Tibial artery (tissue), 4 donors: ENCODE measurements around the gene KRTAP19-5.

Source experiments
- DNase-seq, 2 donors: peaks; one replicate each; pipeline ENCODE4 v3.0.0-alpha.2; 2019
- H3K27ac ChIP-seq, 2 donors: fragments of 200-600 bp; sonication (generic) in 1 of 2; 1 replicate in 1 of 2; 2 replicates in 1 of 2; pipeline ENCODE4 v1.5.1; 2018 to 2019; ENCODE audit warnings: mild to moderate bottlenecking in 1 of 2
- H3K27me3 ChIP-seq, 2 donors: fragments of 200-600 bp; sonication (generic) in 1 of 2; one replicate each; pipeline versions ENCODE4 v1.5.1 to v1.6.0; 2016 to 2019
- H3K36me3 ChIP-seq, 3 donors: fragments of 200-600 bp; sonication (generic) in 2 of 3; one replicate each; pipeline ENCODE4 v1.5.1; 2016 to 2019; ENCODE audit warnings: mild to moderate bottlenecking in 2 of 3
- H3K4me1 ChIP-seq, 4 donors: fragments of 200-600 bp; sonication (generic) in 2 of 4; 1 replicate in 3 of 4; 2 replicates in 1 of 4; pipeline ENCODE4 v1.5.1; 2016 to 2019
- H3K4me3 ChIP-seq, 2 donors: fragments of 200-600 bp; sonication (generic) in 1 of 2; 1 replicate in 1 of 2; 2 replicates in 1 of 2; pipeline ENCODE4 v1.5.1; 2018 to 2019; ENCODE audit warnings: mild to moderate bottlenecking in 2 of 2
- H3K9me3 ChIP-seq, 3 donors: fragments of 200-600 bp; sonication (generic) in 1 of 3; one replicate each; pipeline ENCODE4 v1.5.1; 2016 to 2019
- intact Hi-C: fragments of 100-400 bp; cut with DNase I; formaldehyde crosslinking; loops from one replicate; pipeline ENCODE4 v1.15.0; 2023; ENCODE audit warnings: low total_unique reads
- TF ChIP-seq, protein P1 (sequence below), 2 experiments: fragments of 200-600 bp in 1 of 2; fragments of 450-650 bp in 1 of 2; IDR thresholded peaks; one replicate each; pipeline ENCODE4 v1.5.1; 2017 to 2019; ENCODE audit warnings: antibody characterized with exemption in 2 of 2, mild to moderate bottlenecking in 1 of 2, moderate library complexity in 1 of 2

The KRTAP19-5 gene

DNA sequence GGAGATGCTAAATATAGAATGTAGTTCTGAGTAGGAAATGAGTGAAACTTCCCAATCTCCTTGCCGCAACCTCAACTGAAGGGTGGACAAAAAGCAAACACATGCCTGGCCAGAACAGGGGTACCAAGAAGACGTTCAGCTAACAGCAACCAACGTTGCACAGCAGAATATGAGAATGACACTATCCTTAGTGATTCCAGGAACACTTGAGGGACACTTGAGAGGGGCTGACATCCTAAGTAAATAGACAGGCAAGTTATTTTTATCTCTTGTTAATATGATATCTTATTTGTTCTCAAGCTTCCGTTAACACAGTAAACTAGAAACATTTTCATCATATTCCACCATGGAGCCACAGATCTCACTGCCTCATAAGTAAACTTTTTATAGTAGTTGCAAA, 22.7 kb downstream of the KRTAP19-5 start:
- TF ChIP-seq, protein P1, sequence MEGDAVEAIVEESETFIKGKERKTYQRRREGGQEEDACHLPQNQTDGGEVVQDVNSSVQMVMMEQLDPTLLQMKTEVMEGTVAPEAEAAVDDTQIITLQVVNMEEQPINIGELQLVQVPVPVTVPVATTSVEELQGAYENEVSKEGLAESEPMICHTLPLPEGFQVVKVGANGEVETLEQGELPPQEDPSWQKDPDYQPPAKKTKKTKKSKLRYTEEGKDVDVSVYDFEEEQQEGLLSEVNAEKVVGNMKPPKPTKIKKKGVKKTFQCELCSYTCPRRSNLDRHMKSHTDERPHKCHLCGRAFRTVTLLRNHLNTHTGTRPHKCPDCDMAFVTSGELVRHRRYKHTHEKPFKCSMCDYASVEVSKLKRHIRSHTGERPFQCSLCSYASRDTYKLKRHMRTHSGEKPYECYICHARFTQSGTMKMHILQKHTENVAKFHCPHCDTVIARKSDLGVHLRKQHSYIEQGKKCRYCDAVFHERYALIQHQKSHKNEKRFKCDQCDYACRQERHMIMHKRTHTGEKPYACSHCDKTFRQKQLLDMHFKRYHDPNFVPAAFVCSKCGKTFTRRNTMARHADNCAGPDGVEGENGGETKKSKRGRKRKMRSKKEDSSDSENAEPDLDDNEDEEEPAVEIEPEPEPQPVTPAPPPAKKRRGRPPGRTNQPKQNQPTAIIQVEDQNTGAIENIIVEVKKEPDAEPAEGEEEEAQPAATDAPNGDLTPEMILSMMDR (IDR thresholded peaks at IDR 0.05): no peak
- H3K4me1 ChIP-seq: no peaks in the 10 kb centered on the region
- no peaks in the 10 kb centered on the region for H3K9me3 ChIP-seq
- no peak overlapping the region for H3K4me3 ChIP-seq
- intact Hi-C loops: no loop called here
- DNase-seq: no peak
- no peaks in the 10 kb centered on the region for H3K27me3 ChIP-seq
- no peaks in the 10 kb centered on the region for H3K36me3 ChIP-seq
- no peak overlapping the region for H3K27ac ChIP-seq

DNA sequence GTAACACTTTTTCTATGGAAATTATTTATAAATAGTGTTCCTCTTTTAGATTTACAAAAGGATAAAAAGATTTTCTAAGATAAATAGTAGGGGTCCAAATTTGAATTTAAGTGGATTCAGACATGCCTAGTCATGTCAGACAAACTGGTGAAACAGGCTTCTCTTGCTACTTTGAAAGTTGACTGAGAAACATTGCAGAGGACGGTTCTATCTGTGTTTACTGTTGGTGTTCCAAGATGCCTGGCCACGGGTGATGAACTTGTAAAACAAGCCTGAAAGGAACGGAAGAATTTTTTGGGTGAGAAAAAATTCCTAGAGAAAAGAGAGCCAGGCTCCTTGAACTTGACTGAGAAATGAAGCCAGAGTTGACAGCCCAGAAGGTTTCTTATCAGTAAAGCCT, 23.9 kb downstream of the KRTAP19-5 start:
- Histone ChIP-seq H3K4me1 (no peaks in the 10 kb centered on the region), H3K9me3 (no peaks in the 10 kb centered on the region), H3K36me3 (no peaks in the 10 kb centered on the region), H3K27ac (no peak overlapping the region), H3K4me3 (no peak overlapping the region), H3K27me3 (no peaks in the 10 kb centered on the region)
- intact Hi-C loops: no loop called here
- DNase-seq: no peak
- TF ChIP-seq, protein P1 (IDR thresholded peaks at IDR 0.05): no peak

DNA sequence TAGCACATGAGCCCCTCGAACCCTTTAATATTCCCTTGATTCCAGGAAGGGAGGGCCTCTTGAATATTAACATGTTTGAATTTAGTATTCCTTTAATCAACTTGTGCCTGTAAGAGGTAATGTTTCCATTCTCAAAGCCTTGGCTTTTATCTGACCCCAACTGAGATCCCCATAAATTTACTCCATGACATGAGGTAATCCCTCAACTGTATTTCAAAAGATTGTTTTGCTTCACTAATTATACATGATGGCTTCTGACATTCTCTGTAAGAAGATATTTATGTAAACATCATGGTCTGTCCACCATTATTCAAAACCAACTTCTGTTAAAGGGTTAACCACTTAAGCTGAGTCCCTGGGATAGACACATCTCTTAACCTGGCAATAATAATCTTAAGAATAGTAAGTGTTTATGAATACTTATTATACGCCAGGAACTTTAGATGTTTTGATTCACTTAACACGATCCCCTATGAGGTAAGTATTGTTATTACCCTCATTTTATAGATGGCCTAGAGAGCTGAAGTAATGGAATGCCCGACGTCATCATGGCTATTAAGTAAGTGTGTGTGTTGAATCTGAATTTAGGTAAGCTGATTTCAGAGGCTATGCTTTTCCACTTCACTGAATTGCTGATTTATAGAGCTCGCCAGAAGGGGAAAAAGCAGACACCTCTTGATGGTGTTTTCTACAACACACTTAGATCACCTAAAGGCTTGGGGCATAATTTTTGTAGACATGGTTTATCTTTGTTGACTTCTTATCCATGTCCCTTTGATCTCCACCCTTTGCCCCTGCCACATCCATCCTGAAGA, 32.8 kb downstream of the KRTAP19-5 start:
- no peaks in the 10 kb centered on the region for H3K36me3 ChIP-seq
- intact Hi-C loops: no loop called here
- H3K4me1 ChIP-seq: no peaks in the 10 kb centered on the region
- H3K27me3 ChIP-seq: no peaks in the 10 kb centered on the region
- TF ChIP-seq, protein P1 (IDR thresholded peaks at IDR 0.05): no peak
- no peak overlapping the region for H3K27ac ChIP-seq
- no peak for DNase-seq
- no peaks in the 10 kb centered on the region for H3K9me3 ChIP-seq
- no peak overlapping the region for H3K4me3 ChIP-seq

DNA sequence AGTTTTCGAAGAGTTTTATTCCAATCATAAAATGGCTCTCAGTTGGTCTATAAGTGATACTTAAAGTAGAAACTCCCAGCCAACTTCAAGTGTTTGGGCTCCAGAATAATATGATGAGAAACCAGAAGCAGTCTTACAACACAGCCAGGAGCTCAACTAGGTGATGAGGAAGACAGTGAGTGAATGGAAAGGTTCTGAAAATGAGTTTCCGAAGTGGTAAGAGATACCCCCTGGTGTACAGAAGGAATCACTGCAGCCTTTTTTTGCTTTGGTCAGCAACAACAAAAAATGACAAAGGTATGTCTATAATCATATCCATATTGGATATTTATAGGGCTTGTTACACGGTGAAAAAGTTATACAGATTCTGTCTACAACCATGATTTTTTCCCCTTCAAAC, 38.2 kb downstream of the KRTAP19-5 start:
- Histone ChIP-seq H3K4me3 (no peak overlapping the region), H3K9me3 (no peaks in the 10 kb centered on the region), H3K36me3 (no peaks in the 10 kb centered on the region), H3K27me3 (no peaks in the 10 kb centered on the region), H3K4me1 (no peaks in the 10 kb centered on the region), H3K27ac (no peak overlapping the region)
- TF ChIP-seq, protein P1 (IDR thresholded peaks at IDR 0.05): peak; percentile 32 to 36
- no peak for DNase-seq
- intact Hi-C loops: no loop called here
